Measurements from ENCODE around the gene TUBGCP6.

The TUBGCP6 gene

DNA sequence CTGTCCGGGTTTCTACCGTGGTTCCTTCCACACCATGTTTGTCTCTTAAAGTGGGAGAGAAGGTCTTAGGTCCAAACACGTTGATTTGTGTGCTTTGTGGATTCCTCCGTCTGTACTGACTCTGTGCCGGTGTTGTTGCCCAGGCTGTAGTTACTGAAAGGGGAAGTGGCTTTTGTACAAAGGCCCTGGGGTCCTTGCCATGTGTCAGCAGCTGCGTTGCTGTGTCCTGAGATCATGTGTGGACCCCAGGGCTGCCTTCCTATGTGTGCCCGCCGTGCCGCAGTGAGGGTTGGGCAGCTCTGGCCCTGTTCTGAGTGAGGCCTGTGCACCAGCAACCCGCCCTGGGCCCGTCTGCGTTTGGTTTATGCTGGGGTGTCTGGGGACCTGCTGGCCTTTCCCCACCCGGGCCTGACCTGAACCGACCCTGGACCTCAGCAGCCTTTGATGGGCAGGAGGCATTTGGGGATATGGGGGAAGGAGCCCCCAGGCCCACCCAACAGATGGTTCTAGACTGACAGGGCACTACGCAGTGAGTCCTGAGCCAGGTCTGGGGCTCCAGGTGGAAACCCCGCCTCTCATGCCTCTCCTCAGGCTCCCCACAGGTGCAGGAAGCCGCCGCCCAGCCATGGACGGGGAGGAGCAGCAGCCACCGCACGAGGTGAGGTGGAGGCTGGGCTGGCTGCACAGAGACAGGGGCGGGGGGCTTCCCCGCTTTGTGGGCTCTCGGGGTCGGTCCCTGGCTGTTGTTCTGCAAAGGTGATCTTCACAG lies 52.2 kb downstream of the TUBGCP6 start:
- no peaks in the 10 kb centered on the region for H3K9me3 Mint-ChIP-seq
- no peak overlapping the region for H3K27ac Mint-ChIP-seq
- H3K27me3 Mint-ChIP-seq (ENCODE audit: low read depth, poor library complexity), result no peaks in the 10 kb centered on the region
- TF ChIP-seq, protein P1, sequence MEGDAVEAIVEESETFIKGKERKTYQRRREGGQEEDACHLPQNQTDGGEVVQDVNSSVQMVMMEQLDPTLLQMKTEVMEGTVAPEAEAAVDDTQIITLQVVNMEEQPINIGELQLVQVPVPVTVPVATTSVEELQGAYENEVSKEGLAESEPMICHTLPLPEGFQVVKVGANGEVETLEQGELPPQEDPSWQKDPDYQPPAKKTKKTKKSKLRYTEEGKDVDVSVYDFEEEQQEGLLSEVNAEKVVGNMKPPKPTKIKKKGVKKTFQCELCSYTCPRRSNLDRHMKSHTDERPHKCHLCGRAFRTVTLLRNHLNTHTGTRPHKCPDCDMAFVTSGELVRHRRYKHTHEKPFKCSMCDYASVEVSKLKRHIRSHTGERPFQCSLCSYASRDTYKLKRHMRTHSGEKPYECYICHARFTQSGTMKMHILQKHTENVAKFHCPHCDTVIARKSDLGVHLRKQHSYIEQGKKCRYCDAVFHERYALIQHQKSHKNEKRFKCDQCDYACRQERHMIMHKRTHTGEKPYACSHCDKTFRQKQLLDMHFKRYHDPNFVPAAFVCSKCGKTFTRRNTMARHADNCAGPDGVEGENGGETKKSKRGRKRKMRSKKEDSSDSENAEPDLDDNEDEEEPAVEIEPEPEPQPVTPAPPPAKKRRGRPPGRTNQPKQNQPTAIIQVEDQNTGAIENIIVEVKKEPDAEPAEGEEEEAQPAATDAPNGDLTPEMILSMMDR (IDR thresholded peaks at IDR 0.05), result no peak
- DNase-seq, result no peak
- H3K4me3 Mint-ChIP-seq, result no peak overlapping the region
- H3K4me1 Mint-ChIP-seq, result peaks cover 29% of the 10 kb centered on the region
- H3K36me3 Mint-ChIP-seq (ENCODE audit: low read depth), result peaks cover 5% of the 10 kb centered on the region

DNA sequence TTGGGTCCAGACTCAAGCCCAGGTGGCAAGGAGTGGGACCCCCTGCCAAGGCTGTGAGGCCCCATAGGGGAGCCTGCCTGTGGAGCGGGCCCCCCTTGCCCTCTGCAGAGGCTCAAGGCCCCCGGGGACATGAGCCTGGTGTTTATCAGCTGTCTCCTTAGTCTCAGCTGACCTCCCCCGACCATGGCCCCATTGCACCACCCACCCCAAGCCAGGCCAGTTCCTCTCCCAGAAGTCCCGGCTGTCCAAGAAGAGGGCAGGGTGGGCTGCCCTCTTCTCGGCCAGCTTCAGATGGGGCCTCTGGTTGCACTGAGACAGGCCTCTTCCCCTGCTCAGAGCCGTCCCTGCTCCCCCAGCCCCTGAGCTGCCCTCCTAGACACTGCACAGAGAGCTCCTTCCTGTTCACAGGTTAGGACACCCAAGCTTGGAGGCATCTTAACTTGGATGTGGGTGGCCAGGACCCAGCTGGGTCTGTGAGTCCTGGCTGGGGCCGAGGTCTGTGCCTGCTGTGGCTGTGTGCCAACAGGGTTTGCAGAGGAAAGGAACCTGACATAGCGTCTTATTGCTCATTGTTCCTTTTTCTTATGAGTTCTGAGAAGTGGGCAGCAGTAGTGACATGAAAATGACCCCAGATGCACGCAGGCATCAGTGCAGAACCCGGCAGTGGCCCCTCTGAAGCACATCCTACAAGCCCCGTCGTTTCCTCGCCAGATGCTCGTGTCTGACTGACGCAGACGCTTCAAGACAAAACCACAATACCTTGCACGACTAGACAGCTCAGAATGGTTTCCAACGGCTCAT lies 53.7 kb downstream of the TUBGCP6 start:
- TF ChIP-seq, protein P1 (IDR thresholded peaks at IDR 0.05), result no peak
- peak; percentile 15 for DNase-seq
- Mint-ChIP-seq H3K9me3 (no peaks in the 10 kb centered on the region), H3K36me3 (ENCODE audit: low read depth) (peaks cover 5% of the 10 kb centered on the region), H3K27ac (peak overlapping the region; percentile 25), H3K4me1 (peaks cover 34% of the 10 kb centered on the region), H3K27me3 (ENCODE audit: low read depth, poor library complexity) (no peaks in the 10 kb centered on the region), H3K4me3 (peak overlapping the region; percentile 58)

DNA sequence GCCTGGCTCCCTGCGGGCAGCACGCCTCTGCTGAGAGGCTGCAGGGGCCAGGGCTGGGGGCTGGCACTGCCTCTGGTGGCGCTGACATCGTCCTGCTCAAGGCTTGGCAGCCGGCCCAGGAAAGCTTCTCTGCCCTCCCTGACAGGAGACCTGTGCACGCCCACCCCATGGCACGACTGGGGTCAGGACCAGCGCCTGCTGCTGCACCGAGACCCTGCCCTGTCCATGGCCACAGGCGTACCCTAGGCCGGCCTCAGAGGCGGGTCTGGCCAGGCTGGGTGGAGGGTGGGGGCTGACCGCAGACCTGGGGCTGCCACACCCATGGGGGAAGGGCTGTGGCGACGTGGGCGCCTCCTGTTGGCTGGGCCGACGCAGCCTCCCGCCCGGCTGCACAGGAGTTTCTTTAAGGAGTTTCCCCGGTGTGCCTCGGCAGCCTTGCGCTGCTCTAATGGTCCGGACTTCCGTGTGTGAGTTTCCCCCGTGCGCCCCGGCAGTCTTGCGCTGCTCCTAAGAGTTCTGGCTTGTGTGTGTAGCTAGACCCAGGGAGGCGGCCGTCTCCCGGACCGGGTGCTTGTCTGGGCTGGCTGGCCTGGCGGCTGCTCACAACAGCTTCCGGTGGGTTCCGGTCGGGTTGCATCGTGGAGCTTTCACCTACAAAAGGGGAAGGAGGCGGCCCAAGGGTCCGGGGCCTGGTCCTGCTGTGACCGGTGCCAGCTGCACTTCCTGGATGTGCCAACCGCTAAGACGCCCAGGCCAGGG lies 54.5 kb downstream of the TUBGCP6 start:
- H3K9me3 Mint-ChIP-seq, result no peaks in the 10 kb centered on the region
- H3K27ac Mint-ChIP-seq, result no peak overlapping the region
- no peaks in the 10 kb centered on the region for H3K27me3 Mint-ChIP-seq (ENCODE audit: low read depth, poor library complexity)
- TF ChIP-seq, protein P1 (IDR thresholded peaks at IDR 0.05), result no peak
- H3K4me3 Mint-ChIP-seq, result peak overlapping the region; percentile 49
- DNase-seq, result peak; percentile 48
- peaks cover 5% of the 10 kb centered on the region for H3K36me3 Mint-ChIP-seq (ENCODE audit: low read depth)
- H3K4me1 Mint-ChIP-seq, result peaks cover 34% of the 10 kb centered on the region

DNA sequence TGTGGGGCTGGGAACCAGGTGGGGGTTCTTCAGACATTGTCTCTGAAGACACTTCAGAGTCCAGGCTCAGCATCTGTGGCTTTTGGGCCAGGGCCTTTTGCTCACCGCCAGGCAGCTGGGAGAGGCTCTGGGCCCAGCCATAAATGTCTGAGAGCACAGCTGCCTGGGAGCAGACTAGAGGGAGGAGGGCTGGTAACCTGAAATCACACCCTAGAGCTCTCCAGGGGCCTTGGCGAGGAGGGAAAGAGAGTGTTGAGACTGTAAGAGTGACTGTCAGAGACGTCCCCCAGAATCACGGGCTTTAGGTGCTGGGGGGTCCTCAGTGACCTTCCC lies 55.0 kb downstream of the TUBGCP6 start:
- Mint-ChIP-seq H3K36me3 (ENCODE audit: low read depth) (peaks cover 5% of the 10 kb centered on the region), H3K27ac (peak overlapping the region; percentile 36), H3K4me3 (no peak overlapping the region), H3K9me3 (no peaks in the 10 kb centered on the region), H3K4me1 (peaks cover 34% of the 10 kb centered on the region), H3K27me3 (ENCODE audit: low read depth, poor library complexity) (no peaks in the 10 kb centered on the region)
- DNase-seq, result no peak
- TF ChIP-seq, protein P1 (IDR thresholded peaks at IDR 0.05), result no peak

DNA sequence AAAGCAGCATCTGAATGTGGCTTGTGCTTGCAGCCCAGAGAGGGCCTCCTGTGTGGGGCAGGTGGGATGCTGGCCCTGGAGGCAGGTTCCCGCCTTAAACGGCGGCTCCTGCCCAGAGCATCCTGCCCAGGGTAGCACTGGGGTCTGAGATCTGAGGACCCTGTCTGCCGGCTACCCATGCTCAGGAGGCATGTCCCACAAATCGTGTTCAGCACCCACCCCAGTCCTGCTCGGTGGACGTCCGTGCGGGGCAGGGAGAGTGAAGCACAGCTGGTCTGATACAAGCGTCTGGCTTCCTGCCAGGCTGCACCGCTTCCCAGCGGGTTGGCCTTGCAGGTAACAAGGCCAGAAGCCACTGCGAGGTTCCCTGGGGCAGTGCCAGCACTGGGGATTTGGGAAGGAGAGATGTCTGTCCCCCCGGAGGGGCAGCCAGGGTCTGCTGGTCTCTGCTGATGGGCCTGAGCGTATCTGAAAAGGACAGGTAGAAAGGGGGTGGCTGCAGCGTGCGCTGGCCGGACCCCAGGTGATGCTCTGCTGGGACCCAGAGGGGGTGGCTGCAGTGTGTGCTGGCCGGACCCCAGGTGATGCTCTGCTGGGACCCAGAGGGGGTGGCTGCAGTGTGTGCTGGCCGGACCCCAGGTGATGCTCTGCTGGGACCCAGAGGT lies 55.5 kb downstream of the TUBGCP6 start:
- Mint-ChIP-seq H3K27me3 (ENCODE audit: low read depth, poor library complexity) (no peaks in the 10 kb centered on the region), H3K27ac (no peak overlapping the region), H3K4me1 (peaks cover 34% of the 10 kb centered on the region), H3K36me3 (ENCODE audit: low read depth) (peaks cover 5% of the 10 kb centered on the region), H3K9me3 (no peaks in the 10 kb centered on the region), H3K4me3 (no peak overlapping the region)
- DNase-seq, result peak; percentile 2
- TF ChIP-seq, protein P1 (IDR thresholded peaks at IDR 0.05), result no peak

Measured in nephron progenitor cell (in vitro differentiated cells).